ENCODE data around the gene PIK3CD.

PIK3CD gene

DNA sequence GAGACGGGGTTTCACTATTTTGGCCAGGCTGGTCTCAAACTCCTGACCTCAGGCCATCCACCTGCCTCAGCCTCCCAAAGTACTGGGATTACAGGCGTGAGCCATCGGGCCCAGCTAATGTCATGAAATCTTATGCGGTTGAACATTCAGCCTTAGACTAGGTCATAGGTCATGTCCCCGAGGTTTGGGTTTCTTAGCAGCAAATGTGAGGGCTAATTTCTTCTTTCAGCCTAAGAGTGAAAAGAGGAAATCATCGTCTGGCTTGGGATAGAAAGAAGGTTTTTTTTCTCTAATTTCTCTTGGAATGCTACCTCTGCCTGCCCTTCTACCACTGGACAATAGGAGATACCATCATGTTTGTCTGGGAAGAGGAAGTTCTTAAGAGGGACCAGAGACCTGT lies 18.0 kb upstream of the PIK3CD start:
- Mint-ChIP-seq H3K27me3 (no peaks in the 10 kb centered on the region), H3K4me3 (peak overlapping the region; percentile 72), H3K9me3 (ENCODE audit: low read depth) (no peaks in the 10 kb centered on the region), H3K27ac (peak overlapping the region; percentile 98), H3K4me1 (ENCODE audit: low read depth) (peaks cover 79% of the 10 kb centered on the region), H3K36me3 (peaks cover 11% of the 10 kb centered on the region)

DNA sequence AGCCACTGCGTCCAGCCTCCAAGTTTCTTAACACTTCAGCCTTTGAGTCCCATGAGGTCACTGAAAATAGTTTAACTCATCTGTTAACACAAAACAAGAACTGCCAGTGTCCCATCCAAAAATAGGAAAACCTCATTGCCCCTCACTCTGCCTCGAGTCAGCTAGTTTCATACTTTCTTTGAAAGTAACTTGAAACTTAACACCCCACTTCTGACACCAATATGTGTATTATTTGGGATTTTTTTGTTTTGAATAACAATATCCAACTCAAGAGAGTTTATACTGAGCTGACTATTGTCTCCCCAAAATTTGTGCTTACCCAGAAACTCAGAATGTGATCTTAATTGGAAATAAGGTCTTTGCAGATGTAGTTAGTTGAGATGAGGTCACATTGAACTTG lies 16.9 kb upstream of the PIK3CD start:
- Mint-ChIP-seq H3K27me3 (no peaks in the 10 kb centered on the region), H3K4me3 (peak overlapping the region; percentile 72), H3K9me3 (ENCODE audit: low read depth) (no peaks in the 10 kb centered on the region), H3K36me3 (peaks cover 14% of the 10 kb centered on the region), H3K4me1 (ENCODE audit: low read depth) (peaks cover 84% of the 10 kb centered on the region), H3K27ac (peak overlapping the region; percentile 98)

DNA sequence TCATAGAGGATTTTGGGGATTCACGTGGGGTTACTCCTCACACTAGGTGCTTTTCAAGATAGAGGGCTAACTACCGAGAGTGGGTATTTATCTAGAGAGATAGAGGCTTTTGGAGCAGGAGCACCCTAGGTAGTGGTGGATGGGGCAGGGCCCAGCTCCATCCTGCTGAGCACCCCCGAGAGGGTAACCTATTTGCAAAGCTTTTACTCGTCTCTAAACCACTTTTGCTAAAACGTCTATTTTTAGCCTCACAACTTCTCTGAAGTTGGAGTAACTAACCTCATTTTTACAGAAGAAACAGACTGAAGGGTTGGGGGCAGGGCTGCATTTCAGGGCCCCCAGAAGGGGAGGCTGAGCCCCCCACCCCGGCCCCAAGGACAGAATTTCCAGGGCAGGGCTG lies 12.3 kb upstream of the PIK3CD start:
- Mint-ChIP-seq H3K9me3 (ENCODE audit: low read depth) (no peaks in the 10 kb centered on the region), H3K4me1 (ENCODE audit: low read depth) (peaks cover 80% of the 10 kb centered on the region), H3K27ac (peak overlapping the region; percentile 91), H3K36me3 (peaks cover 16% of the 10 kb centered on the region), H3K4me3 (peak overlapping the region; percentile 67), H3K27me3 (no peaks in the 10 kb centered on the region)

DNA sequence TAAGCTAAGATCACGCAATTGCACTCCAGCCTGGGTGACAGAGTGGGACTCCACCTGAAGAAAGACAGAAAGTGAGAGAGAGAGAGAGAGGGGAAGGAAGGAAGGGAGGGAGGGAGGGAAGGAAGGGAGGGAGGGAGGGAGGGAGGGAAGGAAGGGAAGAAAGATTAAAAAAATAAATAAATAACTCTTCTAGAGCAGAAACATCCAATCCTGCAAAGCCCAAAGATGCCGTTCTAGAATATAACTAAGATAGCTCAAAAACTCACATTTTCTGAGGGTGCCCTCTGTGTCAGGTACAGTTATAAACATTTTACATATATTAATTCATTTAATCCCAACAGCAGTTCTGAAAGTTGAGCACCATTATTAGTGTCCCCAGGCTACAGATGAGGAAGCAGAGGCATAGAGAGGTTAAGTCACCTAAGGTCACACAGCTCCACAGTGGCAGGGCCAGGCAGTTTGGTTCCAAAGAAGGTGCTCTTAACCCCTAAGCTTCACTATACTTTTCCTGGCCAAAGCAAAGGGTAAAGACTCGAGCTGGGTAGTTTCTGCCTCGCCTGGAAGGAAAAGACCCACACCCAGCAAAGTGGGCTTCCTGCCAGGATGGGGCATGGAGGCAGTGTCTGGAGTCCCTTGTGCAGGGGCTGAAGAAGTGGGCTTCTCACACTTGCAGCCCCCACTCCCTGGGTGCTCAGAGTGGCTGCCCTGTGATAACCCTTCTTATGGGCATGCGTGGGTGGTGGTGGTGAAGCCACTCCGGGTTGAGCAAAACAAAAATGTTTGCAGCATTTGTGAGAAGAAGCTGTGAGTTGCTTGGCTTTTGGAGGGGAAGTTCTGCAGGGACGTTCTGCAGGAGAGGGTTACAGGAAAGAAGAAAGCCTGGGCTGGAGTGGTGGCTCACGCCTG lies 7.9 kb upstream of the PIK3CD start:
- no peaks in the 10 kb centered on the region for H3K27me3 Mint-ChIP-seq
- no peaks in the 10 kb centered on the region for H3K9me3 Mint-ChIP-seq (ENCODE audit: low read depth)
- H3K36me3 Mint-ChIP-seq = peaks cover 8% of the 10 kb centered on the region
- H3K4me3 Mint-ChIP-seq = peak overlapping the region; percentile 66
- peaks cover 74% of the 10 kb centered on the region for H3K4me1 Mint-ChIP-seq (ENCODE audit: low read depth)
- H3K27ac Mint-ChIP-seq = peak overlapping the region; percentile 87

DNA sequence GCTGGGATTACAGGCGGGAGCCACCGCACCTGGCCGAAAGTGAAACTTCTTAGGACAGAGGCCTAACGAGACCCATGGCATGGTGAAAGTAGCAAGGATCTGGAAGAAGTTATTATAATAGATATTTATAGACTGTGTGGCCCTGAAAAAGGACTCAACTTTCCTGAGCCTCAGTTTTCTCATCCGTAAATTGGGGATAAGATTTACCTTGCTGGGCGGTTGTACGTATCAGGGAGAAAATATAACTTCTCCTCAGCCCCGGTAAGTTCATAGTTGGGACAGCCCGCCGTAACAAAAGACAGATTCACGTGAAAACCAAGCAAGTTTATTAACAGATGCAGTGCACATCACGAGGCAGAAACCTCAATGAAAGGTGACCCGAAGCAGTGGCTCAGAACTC lies 5.5 kb upstream of the PIK3CD start:
- Mint-ChIP-seq H3K4me3 (peak overlapping the region; percentile 36), H3K36me3 (no peaks in the 10 kb centered on the region), H3K9me3 (ENCODE audit: low read depth) (no peaks in the 10 kb centered on the region), H3K27me3 (no peaks in the 10 kb centered on the region), H3K27ac (peak overlapping the region; percentile 83), H3K4me1 (ENCODE audit: low read depth) (peaks cover 68% of the 10 kb centered on the region)

DNA sequence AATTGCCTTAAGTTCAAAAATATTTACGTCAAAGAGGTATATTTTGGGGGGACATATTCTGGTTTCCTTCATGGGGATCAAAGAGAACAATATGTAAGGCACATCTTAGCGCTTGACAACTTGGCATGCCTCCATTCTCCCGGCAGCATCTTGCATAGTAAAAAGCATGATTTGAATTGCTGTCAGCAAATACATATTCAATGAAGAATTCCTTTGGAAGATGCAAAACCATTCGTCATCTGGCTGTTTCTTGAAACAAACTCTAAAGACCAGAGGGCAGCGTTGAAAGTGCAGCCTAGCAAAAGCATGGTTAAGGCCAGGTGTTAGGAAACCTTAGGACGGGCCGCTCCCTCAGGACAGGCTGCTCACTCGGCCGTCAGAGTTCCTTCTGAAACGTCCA lies 3.4 kb upstream of the PIK3CD start:
- no peaks in the 10 kb centered on the region for H3K27me3 Mint-ChIP-seq

DNA sequence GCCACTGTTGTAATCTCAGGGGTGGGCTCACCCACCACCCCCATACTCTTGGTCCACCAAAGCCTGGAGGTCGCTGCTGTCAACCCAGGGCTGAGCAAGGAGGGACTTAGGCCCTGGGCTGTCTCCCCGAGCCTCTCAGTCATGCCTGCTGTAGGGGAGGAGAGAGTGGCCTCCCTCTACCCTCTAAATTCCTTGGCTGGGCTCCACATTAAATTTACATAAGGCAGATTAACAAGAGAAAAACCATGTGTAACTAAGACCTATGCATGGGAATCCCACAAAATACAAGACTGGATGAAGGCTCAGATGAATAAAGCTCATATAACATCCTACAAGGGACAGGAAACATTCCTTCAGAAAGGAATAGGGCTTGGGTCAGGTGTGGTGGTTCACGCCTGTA lies 1.8 kb upstream of the PIK3CD start:
- H3K4me1 Mint-ChIP-seq (ENCODE audit: low read depth) = peaks cover 59% of the 10 kb centered on the region
- peak overlapping the region; percentile 41 for H3K27ac Mint-ChIP-seq
- no peaks in the 10 kb centered on the region for H3K27me3 Mint-ChIP-seq
- H3K4me3 Mint-ChIP-seq = peak overlapping the region; percentile 8
- no peaks in the 10 kb centered on the region for H3K36me3 Mint-ChIP-seq
- no peaks in the 10 kb centered on the region for H3K9me3 Mint-ChIP-seq (ENCODE audit: low read depth)

More for the DNA sequence above, 3.4 kb upstream of the PIK3CD start:
- Mint-ChIP-seq H3K27ac (peak overlapping the region; percentile 64), H3K4me1 (ENCODE audit: low read depth) (peaks cover 59% of the 10 kb centered on the region), H3K36me3 (no peaks in the 10 kb centered on the region), H3K4me3 (no peak overlapping the region), H3K9me3 (ENCODE audit: low read depth) (no peaks in the 10 kb centered on the region)

DNA sequence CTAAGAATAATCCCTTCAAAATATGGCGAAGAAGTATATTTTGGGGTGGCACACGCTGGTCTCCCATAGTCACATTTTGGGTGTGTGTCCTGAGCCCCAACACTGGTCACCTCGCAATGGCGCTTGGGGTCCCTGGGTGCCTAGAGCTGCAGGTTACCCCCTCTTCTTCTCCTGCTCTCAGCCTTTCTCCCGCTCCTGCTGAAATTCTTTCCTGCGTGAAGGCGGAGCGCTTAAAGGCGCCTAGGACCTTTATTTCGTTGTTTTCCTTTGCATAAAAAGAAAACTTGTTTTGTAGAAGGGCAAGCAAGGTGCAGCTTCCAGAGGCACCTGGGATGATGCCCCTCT lies 339 bp upstream of the PIK3CD start:
- Mint-ChIP-seq H3K4me1 (ENCODE audit: low read depth) (peaks cover 66% of the 10 kb centered on the region), H3K36me3 (no peaks in the 10 kb centered on the region), H3K27me3 (no peaks in the 10 kb centered on the region), H3K9me3 (ENCODE audit: low read depth) (no peaks in the 10 kb centered on the region), H3K4me3 (peak overlapping the region; percentile 99), H3K27ac (peak overlapping the region; percentile 99)

DNA sequence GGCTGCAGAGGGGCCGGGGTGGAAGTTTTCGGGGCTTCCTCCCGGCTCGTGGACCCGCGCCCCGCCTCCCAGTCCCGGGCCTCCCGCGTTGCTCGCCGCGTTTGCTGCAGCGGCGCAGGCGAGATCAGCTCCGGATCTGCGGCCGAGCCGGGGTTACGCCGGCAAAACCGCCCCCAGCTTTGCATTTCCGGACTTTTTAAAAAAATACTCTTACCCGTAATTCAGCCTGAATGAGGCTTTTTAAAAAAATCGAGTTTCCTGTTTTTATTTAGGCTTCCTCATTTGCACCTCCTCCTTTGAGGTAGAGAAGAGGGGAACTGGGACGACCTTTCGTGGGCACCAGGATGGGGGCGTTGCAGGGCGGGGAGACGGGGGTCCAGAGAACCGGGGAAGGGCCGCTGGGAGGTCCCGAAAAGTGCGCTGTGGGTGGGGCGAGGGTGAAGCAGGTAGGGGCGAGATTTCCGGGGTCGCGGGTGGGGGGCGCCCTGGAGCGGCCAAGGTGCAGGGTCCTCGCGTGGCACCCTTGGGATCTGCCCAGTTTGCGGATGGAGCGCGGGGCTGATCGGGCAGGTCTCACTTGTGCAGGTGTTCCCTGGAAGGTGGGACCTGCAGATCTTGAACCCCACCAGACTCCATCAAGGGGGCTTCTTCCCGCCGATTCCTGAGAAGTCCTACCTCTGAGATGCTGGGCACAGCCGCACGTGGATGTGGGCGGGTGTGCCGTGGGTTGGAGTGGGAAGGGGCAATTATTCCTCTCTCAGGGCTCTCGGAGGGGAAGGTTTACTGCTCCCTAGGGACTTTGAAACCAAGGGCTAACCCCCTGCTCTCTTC lies 1.1 kb downstream of the PIK3CD start:
- Mint-ChIP-seq H3K27me3 (no peaks in the 10 kb centered on the region), H3K4me1 (ENCODE audit: low read depth) (peaks cover 70% of the 10 kb centered on the region), H3K9me3 (ENCODE audit: low read depth) (no peaks in the 10 kb centered on the region), H3K4me3 (peak overlapping the region; percentile 95), H3K27ac (peak overlapping the region; percentile 99), H3K36me3 (peaks cover 2% of the 10 kb centered on the region)

DNA sequence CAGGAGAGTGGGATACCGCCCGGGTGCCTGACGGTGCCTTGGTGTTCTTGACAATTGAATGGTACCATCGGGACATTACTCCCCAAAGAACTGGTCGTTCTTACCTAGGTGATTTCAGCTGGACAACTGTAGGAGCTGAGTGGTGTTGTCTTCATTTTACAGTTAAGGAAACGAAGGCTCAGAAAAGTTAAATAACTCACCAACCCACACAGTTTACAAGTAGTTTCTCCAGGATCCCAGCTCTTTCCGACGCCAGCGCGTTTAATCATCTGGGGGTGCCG lies 1.6 kb downstream of the PIK3CD start:
- H3K4me3 Mint-ChIP-seq = peak overlapping the region; percentile 95
- H3K36me3 Mint-ChIP-seq = peaks cover 2% of the 10 kb centered on the region
- H3K27ac Mint-ChIP-seq = peak overlapping the region; percentile 99
- H3K27me3 Mint-ChIP-seq = no peaks in the 10 kb centered on the region
- H3K4me1 Mint-ChIP-seq (ENCODE audit: low read depth) = peaks cover 70% of the 10 kb centered on the region
- no peaks in the 10 kb centered on the region for H3K9me3 Mint-ChIP-seq (ENCODE audit: low read depth)

DNA sequence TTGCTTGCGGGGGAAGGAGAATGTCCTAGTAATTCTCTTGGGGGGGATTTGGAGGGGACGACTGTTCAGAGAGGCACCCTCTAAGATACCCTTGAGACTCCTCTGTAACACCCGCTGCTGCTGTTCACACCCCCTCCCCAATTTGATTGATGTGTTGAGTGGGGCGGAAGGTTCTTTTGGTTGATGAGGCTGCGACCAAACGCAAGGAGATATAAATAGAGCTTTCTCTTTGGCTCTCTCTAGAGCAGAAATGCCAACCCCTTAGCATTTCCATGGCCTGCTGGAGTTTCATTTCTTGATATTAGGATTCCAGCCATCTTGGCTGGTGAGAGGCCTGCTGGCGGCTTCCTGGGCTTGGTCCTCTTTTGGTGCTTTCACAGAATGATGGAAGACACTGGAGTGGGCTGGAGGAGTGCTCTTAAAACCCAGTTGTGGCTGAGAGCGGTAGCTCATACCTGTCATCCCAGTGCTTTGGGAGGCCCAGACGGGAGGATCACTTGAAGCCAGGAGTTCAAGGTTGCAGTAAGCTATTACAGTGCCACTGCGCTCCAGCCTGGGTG lies 2.0 kb downstream of the PIK3CD start:
- Mint-ChIP-seq H3K4me3 (peak overlapping the region; percentile 95), H3K9me3 (ENCODE audit: low read depth) (no peaks in the 10 kb centered on the region), H3K27me3 (no peaks in the 10 kb centered on the region), H3K27ac (peak overlapping the region; percentile 99), H3K36me3 (peaks cover 2% of the 10 kb centered on the region), H3K4me1 (ENCODE audit: low read depth) (peaks cover 70% of the 10 kb centered on the region)

DNA sequence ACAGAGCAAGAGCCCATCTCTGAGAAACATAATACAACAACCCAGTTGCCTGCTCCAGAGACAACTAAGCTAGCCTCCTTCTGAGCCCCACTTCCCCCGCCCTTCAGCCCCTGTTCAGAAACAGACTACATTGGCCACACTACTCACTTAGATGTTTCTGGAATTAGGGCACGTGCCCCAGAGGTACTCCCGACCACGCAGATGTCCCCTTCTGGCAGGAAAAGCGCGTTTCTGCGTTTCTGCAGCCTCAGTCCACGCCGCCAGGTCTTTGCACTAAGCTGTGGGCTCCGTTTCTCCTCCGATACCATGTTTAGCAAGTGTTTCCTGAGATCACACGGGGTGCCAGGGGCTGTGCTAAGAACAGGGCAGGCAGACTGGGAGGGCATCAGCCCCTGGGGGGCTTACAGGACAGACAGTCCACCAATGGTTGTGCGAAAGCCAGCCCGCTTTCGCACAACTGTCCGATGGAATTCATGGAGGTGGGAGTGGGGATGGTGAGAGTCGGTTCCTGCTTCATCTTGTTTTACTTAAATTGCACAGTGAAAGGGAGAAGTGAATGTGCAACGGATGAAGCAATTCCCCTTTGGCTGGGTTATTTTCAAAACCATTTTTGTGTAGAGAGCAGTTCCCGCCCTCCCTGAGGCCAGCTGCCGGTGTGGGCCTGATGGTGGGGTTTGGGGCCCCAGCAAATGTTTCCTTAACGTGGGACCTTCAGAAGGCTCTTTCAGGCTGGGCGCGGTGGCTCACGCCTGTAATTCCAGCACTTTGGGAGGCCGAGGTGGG lies 2.7 kb downstream of the PIK3CD start:
- H3K4me3 Mint-ChIP-seq = peak overlapping the region; percentile 95
- peaks cover 71% of the 10 kb centered on the region for H3K4me1 Mint-ChIP-seq (ENCODE audit: low read depth)
- peaks cover 2% of the 10 kb centered on the region for H3K36me3 Mint-ChIP-seq
- peak overlapping the region; percentile 99 for H3K27ac Mint-ChIP-seq
- no peaks in the 10 kb centered on the region for H3K27me3 Mint-ChIP-seq
- no peaks in the 10 kb centered on the region for H3K9me3 Mint-ChIP-seq (ENCODE audit: low read depth)

DNA sequence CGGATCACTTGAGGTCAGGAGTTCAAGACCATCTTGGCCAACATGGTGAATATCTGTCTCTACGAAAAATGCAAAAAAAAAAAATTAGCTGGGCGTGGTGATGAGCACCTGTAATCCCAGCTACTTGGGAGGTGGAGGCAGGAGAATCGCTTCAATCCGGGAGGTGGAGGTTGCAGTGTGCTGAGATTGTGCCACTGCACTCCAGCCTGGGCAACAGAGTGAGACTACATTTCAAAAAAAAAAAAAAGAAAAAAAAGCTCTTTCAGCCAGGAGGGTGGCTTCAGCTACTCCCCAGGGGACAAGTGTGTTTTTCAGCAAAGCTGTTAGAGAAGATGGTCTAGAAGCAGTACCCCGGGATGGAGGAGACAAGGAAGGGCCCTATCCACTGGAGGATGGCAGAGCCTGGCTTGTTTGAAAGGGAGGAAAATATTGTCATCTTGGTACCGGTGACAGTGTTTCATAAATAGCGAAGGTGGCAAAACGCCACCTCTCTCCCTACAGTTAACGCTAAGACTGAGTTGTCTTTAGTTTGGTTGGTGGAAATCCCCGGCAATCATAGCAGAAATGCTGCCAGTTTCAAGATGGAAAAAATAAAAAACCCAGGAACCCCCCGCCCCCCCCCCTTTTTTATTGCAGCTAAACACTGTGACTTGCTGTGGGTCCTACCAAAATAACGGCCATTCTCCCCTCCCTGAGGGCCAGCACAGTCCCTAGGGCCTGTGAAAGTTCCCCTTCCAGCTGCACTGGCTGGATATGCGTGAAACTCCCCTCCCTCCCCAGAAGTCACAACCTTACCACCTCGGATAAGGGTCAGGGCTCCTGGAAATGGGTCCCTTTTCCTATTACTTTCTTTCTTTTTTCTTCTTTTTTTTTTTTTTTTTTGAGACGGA lies 3.5 kb downstream of the PIK3CD start:
- peak overlapping the region; percentile 99 for H3K27ac Mint-ChIP-seq
- H3K27me3 Mint-ChIP-seq = no peaks in the 10 kb centered on the region
- H3K4me3 Mint-ChIP-seq = peak overlapping the region; percentile 95
- peaks cover 2% of the 10 kb centered on the region for H3K36me3 Mint-ChIP-seq
- no peaks in the 10 kb centered on the region for H3K9me3 Mint-ChIP-seq (ENCODE audit: low read depth)
- H3K4me1 Mint-ChIP-seq (ENCODE audit: low read depth) = peaks cover 70% of the 10 kb centered on the region

DNA sequence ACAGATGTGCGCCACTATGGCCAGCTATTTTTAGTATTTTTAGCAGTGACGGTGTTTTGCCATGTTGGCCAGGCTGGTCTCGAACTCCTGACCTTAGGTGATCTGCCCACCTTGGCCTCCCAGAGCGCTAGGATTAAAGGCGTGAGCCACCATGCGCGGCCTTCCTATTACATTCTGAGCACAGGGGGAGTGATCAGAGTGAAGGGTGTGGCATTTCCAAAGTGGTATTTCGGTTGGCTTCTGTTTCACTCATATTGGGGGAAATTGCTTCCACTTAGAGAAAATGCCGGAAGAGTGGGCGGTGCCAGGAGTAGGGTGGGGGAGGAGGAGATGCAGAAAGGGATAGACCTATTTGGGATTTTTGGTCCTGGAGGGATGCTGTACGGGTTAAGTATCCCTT lies 4.3 kb downstream of the PIK3CD start:
- Mint-ChIP-seq H3K36me3 (peaks cover 5% of the 10 kb centered on the region), H3K4me3 (peak overlapping the region; percentile 95), H3K27me3 (no peaks in the 10 kb centered on the region)

More for the DNA sequence above, 4.3 kb downstream of the PIK3CD start:
- H3K27ac Mint-ChIP-seq = peak overlapping the region; percentile 99
- H3K4me1 Mint-ChIP-seq (ENCODE audit: low read depth) = peaks cover 72% of the 10 kb centered on the region
- H3K9me3 Mint-ChIP-seq (ENCODE audit: low read depth) = no peaks in the 10 kb centered on the region

Measured in activated naive CD8-positive, alpha-beta T cell (primary cell).